Smooth muscle cell (in vitro differentiated cells): ENCODE data around the gene C6orf15. TPM values are rescaled to one million over a fixed set of nuclear protein-coding genes. Genes with fewer than 3 reads are reported as not detected.

Experiments
- DNase-seq: peaks from one replicate; lab custom pipeline; 2025; ENCODE audit not compliant: unreplicated experiment; lab: John Stamatoyannopoulos, UW
- H2AFZ ChIP-seq: fragments of 200-600 bp; sonication (generic); 2 replicates; pipeline ENCODE4 v1.6.0; 2016; ENCODE audit warnings: antibody characterized with exemption, low read depth, mild to moderate bottlenecking
- H3F3A ChIP-seq: fragments of 200-600 bp; sonication (generic); 2 replicates; pipeline ENCODE4 v1.6.0; 2017; ENCODE audit warnings: antibody characterized with exemption, low read depth
- H3K27ac ChIP-seq: fragments of 200-600 bp; sonication (generic); 2 replicates; pipeline ENCODE4 v1.5.1; 2016; ENCODE audit warnings: low read depth, mild to moderate bottlenecking
- H3K27me3 ChIP-seq: fragments of 200-600 bp; sonication (generic); 2 replicates; pipeline ENCODE4 v1.6.1; 2016; ENCODE audit warnings: low read depth, mild to moderate bottlenecking
- H3K36me3 ChIP-seq: fragments of 200-600 bp; sonication (generic); 2 replicates; pipeline ENCODE4 v1.5.1; 2016; ENCODE audit warnings: low read depth
- H3K4me1 ChIP-seq: fragments of 200-600 bp; sonication (generic); 2 replicates; pipeline ENCODE4 v1.5.1; 2016; ENCODE audit warnings: low read depth
- H3K4me2 ChIP-seq: fragments of 200-600 bp; sonication (generic); 2 replicates; pipeline ENCODE4 v1.6.0; 2016; ENCODE audit warnings: mild to moderate bottlenecking
- H3K4me3 ChIP-seq: fragments of 200-600 bp; sonication (generic); 2 replicates; pipeline ENCODE4 v1.5.1; 2016; ENCODE audit warnings: mild to moderate bottlenecking
- H3K79me2 ChIP-seq: fragments of 200-600 bp; sonication (generic); 2 replicates; pipeline ENCODE4 v1.6.0; 2016; ENCODE audit warnings: low read depth, mild to moderate bottlenecking
- H3K9ac ChIP-seq: fragments of 200-600 bp; sonication (generic); 2 replicates; pipeline ENCODE4 v1.6.0; 2016; ENCODE audit warnings: low read depth
- H3K9me3 ChIP-seq: fragments of 200-600 bp; sonication (generic); replicated peaks from 2 replicates; pipeline ENCODE4 v1.5.1; 2016; ENCODE audit warnings: low read depth
- H4K20me1 ChIP-seq: fragments of 200-600 bp; sonication (generic); 2 replicates; pipeline ENCODE4 v1.6.0; 2016; ENCODE audit warnings: low read depth
- CTCF ChIP-seq: fragments of 200-600 bp; sonication (generic); IDR thresholded peaks from 2 replicates; pipeline ENCODE4 v1.5.1; 2017; ENCODE audit warnings: borderline replicate concordance, mild to moderate bottlenecking, antibody characterized with exemption; ENCODE audit not compliant: insufficient read depth, poor library complexity, severe bottlenecking
- WGBS: methylation state at CpG from one replicate; pipeline ENCODE4 v1.1.7; 2016; ENCODE audit warnings: low lambda C conversion rate; 5-methylcytosine and 5-hydroxymethylcytosine counted together
- polyA plus RNA-seq: library from polyadenylated mRNA; unstranded; fragments of >200 nt; fragmentation: Nextera tagmentation; extraction: Ambion mirVana; gene quantifications from 2 replicates; pipeline ENCODE4 v1.2.1, GENCODE V29; 2016
- total RNA-seq: library from RNA; depleted of rRNA; stranded (reverse); fragments of >200 nt; gene quantifications from 2 replicates; pipeline ENCODE4 v1.2.3, GENCODE V29; 2014

The C6orf15 gene
- total and polyA plus RNA-seq, 2 experiments from 2014 or later, result 0.94 to 1.5 TPM

GRCh38 chr6:31113861-31114540 is 1.6 kb upstream of the C6orf15 start:
- Histone ChIP-seq H3K27me3 (no peaks in the 10 kb centered on the region), H3K4me3 (no peak overlapping the region), H3K9ac (no peak overlapping the region), H2AFZ (no peak overlapping the region), H4K20me1 (no peaks in the 10 kb centered on the region), H3K36me3 (no peaks in the 10 kb centered on the region), H3K27ac (peak overlapping the region; percentile 86), H3K9me3 (no peaks in the 10 kb centered on the region), H3K4me1 (peaks cover 24% of the 10 kb centered on the region), H3K4me2 (peak overlapping the region; percentile 77), H3F3A (peaks cover 8% of the 10 kb centered on the region), H3K79me2 (no peaks in the 10 kb centered on the region)
- DNase-seq, result no peak
- no peak for TF ChIP-seq CTCF
- WGBS, result 32% methylated on average over 7 of the region's 7 CpGs

- Histone ChIP-seq H3K4me3 (no peak overlapping the region), H3K36me3 (no peaks in the 10 kb centered on the region), H3K27me3 (no peaks in the 10 kb centered on the region), H3K9ac (no peak overlapping the region), H4K20me1 (no peaks in the 10 kb centered on the region), H3K4me1 (peaks cover 24% of the 10 kb centered on the region), H3K79me2 (no peaks in the 10 kb centered on the region), H2AFZ (no peak overlapping the region), H3K4me2 (no peak overlapping the region), H3K27ac (no peak overlapping the region), H3K9me3 (no peaks in the 10 kb centered on the region), H3F3A (peaks cover 8% of the 10 kb centered on the region)
- WGBS, result 95% methylated on average over 13 of the region's 13 CpGs
- TF ChIP-seq CTCF, result no peak
- no peak for DNase-seq
Measured at GRCh38 chr6:31111712-31112111, 663 bp downstream of the C6orf15 start.

- Histone ChIP-seq H4K20me1 (no peaks in the 10 kb centered on the region), H3K27me3 (no peaks in the 10 kb centered on the region), H3K4me2 (no peak overlapping the region), H3K36me3 (no peaks in the 10 kb centered on the region), H3K4me1 (peaks cover 24% of the 10 kb centered on the region), H3F3A (peaks cover 8% of the 10 kb centered on the region), H2AFZ (no peak overlapping the region), H3K9ac (no peak overlapping the region), H3K9me3 (no peaks in the 10 kb centered on the region), H3K79me2 (no peaks in the 10 kb centered on the region), H3K27ac (no peak overlapping the region), H3K4me3 (no peak overlapping the region)
- 75% methylated on average over 11 of the region's 11 CpGs for WGBS
- no peak for TF ChIP-seq CTCF
- DNase-seq, result no peak
Measured at GRCh38 chr6:31110825-31111582, 1.4 kb downstream of the C6orf15 start.
